ENCODE measurements around the gene FGFR2.

DNA sequence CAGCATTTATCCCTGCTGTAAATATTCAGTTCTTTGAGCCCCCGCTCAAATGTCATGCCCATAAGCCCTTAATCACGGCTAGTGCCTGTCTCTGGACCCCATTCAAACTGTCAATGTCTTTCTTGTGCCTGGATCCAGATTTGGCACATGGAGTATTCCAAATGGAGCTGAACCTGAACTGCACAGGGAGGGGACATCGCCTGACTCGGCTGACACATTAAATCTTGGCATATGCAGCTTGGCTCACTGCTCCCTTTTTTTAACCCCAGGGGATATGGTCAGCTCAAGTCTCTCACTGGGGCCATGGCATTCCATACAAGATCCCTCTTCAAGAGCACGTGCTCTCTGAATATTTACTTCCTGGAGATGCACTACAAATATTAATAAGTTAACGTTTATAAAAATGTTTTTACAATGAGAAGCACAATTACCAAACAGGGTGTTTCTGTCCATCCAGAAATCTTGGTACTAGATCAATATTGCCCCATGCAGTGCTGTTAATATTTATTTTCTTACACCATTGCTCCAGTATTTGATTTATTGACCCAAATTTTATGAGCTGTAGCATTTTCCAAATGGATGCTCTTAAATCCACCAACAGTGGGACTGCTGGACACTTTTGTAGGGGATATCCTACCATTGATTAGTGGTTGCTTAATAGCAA lies 57.4 kb downstream of the FGFR2 start:
- TF ChIP-seq, protein P1, sequence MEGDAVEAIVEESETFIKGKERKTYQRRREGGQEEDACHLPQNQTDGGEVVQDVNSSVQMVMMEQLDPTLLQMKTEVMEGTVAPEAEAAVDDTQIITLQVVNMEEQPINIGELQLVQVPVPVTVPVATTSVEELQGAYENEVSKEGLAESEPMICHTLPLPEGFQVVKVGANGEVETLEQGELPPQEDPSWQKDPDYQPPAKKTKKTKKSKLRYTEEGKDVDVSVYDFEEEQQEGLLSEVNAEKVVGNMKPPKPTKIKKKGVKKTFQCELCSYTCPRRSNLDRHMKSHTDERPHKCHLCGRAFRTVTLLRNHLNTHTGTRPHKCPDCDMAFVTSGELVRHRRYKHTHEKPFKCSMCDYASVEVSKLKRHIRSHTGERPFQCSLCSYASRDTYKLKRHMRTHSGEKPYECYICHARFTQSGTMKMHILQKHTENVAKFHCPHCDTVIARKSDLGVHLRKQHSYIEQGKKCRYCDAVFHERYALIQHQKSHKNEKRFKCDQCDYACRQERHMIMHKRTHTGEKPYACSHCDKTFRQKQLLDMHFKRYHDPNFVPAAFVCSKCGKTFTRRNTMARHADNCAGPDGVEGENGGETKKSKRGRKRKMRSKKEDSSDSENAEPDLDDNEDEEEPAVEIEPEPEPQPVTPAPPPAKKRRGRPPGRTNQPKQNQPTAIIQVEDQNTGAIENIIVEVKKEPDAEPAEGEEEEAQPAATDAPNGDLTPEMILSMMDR (IDR thresholded peaks at IDR 0.05), result no peak
- no peak for TF ChIP-seq POLR2A (IDR thresholded peaks at IDR 0.05)
